Activated CD4-positive, alpha-beta T cell treated with anti-CD3 and anti-CD28 coated beads, Interleukin-2, amount 50 U/mL, for 16 hours (primary cell): Measurements from ENCODE around the gene NQO2.
"Not testable (repeated sequence)": the region's sequence is repeated elsewhere in the genome, so short reads cannot be mapped to it uniquely, and the experiment has no call there.

Experiments used
- DNase-seq: peaks from one replicate; pipeline ENCODE4 v3.0.0-alpha.2; 2020

Gene NQO2

DNA sequence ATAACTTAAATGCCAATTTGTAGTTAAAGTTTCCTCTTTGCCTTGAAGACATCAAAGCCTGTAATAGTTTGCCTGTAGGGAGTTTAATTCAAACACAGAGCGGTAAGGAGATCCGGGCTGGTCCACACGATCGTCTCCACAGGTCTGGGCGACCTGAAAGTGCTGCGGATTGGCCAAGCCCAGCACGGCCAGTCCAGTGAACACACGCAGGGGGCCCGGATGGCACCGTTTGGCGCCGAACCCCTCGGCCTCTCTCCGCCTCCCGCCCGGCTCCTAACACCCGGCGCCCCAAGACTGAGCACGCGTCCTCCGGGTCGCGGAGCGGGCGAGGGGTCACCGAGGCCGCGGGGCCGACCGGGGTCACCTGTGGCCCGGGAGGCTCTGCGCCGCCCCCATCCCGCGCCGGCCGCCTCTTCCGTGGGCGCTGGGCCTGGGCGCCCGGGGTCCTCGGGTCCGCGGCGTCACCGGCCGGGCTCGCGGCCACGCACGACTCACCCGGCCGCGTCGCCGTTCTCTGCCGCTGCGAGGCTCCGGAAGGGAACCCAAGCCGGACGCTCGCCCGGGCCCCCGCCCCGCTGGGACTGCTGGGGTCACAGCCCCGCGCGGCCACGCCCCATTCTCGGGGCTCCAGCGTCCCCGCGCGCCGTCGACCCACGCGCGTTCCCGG, 28.8 kb upstream of the NQO2 start:
- peak; percentile 53 for DNase-seq

DNA sequence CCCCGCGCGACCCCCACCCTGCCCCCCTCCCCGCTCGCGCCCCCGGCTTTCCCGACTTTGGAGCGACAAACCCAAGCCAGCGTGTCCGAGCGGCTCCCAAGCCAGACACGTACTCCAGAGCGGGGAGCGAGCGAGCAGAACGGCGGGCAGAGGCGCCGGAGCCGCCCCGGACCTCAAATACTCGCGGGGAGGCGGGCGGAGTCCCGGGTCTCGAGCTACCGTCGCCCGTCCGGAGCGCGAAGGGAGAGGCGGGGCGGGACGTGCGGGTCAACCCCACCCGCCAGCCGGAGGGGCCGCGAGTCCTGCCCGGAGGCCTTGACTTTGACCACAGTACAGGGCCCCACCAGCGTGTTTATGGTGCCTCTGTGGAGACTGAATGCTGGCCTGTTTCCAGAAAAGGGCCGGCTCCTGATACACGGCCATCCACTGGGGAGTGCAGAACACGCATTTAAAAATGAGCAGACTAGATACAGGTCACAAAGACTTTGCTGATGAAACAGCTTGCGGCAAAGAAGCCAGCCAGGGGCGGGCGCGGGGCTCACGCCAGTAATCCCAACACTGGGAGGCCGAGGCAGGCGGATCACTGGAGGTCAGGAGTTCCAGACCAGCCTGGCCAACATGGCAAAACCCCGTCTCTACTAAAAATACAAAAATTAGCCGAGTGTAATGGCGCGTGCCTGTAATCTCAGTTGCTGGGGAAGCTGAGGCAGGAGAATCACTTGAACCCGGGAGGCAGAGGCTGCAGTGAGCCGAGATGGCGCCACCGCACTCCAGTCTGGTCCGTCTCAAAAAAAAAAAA, 28.1 kb upstream of the NQO2 start, which contains the start of gene SERPINB6:
Gene SERPINB6 (minus strand): TSS at position 148 of the 799 bp plus-strand sequence. CDS start 12,235 bp downstream, outside the sequence.
- DNase-seq = peak; percentile 23

DNA sequence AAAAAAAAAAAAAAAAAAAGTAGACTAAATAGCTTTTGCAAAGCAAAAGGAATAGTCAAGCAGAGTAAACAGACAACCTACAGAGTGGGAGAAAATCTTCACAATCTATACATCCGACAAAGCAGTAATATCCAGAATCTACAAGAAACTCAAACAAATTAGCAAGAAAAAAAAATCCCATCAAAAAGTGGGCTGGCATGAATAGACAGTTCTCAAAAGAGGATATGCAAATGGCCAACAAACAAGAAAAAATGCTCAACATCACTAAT, 27.5 kb upstream of the NQO2 start:
- not testable (repeated sequence) for DNase-seq

DNA sequence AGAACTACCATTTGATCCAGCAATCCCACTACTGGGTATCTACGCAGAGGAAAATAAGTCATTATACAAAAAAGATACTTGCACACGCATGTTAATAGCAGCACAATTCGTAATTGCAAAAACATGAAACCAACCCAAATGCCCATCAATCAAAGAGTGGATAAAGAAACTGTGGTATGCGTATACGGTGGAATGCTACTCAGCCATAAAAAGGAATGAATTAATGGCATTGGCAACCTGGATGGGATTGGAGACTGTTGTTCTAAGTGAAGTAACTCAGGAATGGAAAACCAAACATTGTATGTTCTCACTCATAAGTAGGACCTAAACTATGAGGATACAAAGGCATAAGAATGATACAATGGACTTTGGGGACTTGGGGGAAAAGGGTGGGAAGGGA, 27.0 kb upstream of the NQO2 start:
- DNase-seq = not testable (repeated sequence)

DNA sequence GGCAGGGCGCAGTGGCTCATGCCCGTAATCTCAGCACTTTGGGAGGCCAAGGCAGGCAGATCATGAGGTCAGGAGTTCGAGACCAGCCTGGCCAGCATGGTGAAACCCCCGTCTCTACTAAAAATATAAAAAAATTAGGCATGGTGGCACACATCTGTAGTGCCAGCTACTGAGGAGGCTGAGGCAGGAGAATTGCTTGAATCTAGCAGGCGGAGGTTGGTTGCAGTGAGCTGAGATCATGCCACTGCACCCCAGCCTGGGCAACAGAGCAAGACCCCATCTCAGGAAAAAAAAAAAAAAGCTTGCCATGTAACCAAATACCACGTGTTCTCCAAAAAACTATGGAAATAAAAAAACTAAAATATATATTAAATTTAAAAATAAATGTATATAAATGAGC, 26.5 kb upstream of the NQO2 start:
- not testable (repeated sequence) for DNase-seq

- DNase-seq = no peak
Measured at GRCh38 chr6:2973676-2974075, 26.0 kb upstream of the NQO2 start.

GRCh38 chr6:2976060-2976459, 23.6 kb upstream of the NQO2 start:
- DNase-seq = peak; percentile 20

DNA sequence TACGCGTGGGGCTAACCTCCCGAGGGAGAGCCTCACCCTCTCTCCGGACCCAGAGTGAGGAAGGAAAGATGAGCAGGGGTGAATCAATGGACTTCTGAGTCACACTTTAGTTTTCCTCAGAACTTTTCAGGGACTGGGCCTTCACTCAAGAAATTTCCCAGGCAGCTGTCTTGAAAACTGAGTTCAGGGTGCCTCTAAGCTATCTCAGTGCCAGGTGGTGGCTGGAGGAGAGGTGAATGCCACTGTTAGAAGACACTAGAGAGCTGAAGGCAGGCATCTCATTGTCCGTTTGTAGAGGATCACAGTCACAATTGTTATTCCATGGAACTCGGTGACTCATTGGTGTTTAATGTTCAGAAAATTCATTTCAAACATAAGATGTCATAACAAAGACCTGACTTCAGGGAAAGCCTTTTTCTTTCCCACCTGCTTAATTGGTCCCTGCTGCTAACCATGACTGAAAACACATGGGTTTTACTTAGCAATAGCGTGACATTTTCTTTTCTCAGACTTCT, 23.1 kb upstream of the NQO2 start:
- peak; percentile 22 for DNase-seq

- no peak for DNase-seq
Measured at GRCh38 chr6:2977290-2977689, 22.4 kb upstream of the NQO2 start.

GRCh38 chr6:2977799-2978590, 21.7 kb upstream of the NQO2 start:
- DNase-seq = no peak

GRCh38 chr6:2978923-2979322, 20.8 kb upstream of the NQO2 start:
- DNase-seq = no peak

- DNase-seq = no peak
Measured at GRCh38 chr6:2979819-2980464, 19.8 kb upstream of the NQO2 start.

DNA sequence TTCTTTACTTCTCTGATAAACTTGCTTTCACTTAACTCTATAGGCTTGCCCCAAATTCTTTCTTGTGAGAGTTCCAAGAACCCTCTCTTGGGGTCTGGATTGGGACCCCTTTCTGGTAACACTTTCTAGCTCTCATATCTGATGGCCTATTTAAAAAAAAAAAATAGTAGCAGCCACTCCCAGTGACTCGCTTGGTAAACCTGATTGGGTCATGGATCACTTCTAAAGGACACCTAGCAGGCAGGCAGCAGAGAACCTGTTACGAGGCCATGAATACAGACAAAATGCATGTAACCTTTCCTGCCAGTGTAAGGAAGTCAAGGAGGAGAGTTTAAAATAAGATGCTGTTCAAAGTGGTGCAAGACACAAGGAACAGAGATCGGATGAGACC, 19.2 kb upstream of the NQO2 start:
- DNase-seq = no peak

- DNase-seq = no peak
Measured at GRCh38 chr6:2982426-2983117, 17.1 kb upstream of the NQO2 start.

DNA sequence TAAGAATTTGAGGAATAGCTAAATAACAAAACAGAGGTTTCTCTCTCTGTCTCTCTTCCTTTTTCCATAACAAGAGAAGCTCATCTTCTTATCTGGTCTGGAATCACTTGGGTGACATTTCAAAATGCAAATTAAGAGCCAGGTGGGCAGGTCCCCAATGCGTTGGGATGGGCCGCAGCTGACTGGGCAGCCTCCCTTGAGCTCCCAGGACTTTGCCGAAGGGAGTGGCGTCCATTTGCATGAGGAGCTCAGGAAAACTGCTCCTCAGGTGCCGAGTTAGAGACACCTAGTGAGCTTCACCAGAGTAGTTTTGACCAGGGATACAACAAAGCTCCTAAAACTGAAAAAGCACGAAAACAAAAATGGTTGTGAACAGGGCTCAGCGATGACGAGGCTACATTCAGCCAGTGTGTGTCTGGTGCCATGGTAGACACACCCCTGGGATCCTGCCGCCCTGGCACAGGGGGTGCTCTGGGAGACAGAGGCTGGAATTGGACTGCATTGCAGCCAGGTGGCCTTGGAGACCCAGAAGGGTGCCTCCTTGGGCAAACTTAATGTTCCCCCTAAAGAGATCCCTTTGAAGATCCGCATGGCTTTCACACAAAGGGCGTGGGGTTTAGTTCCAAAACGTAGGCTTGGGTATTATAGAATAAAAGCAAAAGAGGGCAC, 14.8 kb upstream of the NQO2 start:
- no peak for DNase-seq

- no peak for DNase-seq
Measured at GRCh38 chr6:2986722-2987221, 12.9 kb upstream of the NQO2 start.

GRCh38 chr6:2988094-2988425, 11.6 kb upstream of the NQO2 start:
- DNase-seq = no peak

DNA sequence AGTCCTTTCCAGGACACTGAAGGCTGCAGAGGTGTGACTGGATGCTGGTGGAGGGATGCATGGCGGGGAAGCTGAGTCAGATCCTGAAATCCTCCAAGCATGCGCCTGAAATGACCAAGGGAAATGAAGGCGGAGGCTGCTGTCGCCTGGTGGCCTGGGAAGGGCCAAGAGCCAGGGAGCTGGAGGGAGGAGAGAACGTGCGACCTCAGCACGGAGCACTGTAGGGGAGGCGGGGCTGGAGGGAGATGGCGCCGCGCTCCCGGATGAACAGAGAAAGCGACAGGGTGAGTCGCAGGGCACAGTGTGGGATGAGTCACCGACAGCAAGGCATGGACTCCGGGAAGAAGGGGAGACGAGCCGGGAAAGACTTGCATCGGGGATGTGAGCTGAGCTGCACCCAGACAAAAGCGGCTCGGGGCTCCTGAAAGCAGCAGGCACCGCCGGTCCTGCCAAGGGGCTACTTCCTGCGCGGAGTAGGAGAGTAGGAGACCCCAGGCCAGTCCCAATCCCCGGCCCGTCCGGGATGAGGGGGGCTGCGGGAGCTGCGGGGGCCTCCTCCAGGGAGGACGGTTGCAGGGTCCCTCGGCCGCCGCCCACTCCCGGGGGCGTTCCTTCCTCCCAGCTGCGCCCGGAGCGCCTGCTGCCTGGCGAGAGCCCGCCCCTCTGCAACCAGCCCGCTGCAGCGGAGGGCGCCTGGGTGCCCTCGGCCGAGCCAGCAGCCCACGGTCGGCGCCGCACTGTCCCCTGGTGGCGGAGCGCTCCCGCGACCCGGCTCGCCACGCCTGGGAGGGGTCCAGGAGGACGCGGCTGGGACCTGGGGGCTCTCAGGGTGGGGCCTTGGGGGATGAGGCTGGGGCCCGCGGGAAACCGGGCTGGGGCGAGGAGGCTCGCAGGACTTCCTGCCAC, 11.0 kb upstream of the NQO2 start:
- peak; percentile 80 for DNase-seq

- peak; percentile 93 for DNase-seq
Measured at GRCh38 chr6:2989332-2990247, 10.1 kb upstream of the NQO2 start.
